Activated CD8-positive, alpha-beta T cell treated with anti-CD3 and anti-CD28 coated beads for 36 hours (primary cell): ENCODE data around the gene TM9SF1. TPM values are rescaled to one million over a fixed set of nuclear protein-coding genes. Genes with fewer than 3 reads are reported as not detected.

Experiments
- ATAC-seq: fragments of 200-7000 bp; cut with Tn5 transposase; one replicate; pipeline ENCODE4 v1.10.0; 2021; ENCODE audit warnings: mild to moderate bottlenecking, moderate library complexity
- CTCF ChIA-PET: fragments of 350-600 bp; sonication (Branson Sonifier 250); formaldehyde crosslinking; loops from one replicate; lab custom pipeline; 2021; ENCODE audit warnings: antibody characterized with exemption; lab: Charles Lee
- POLR2A ChIA-PET: fragments of 350-600 bp; sonication (Branson Sonifier 250); formaldehyde crosslinking; loops from one replicate; lab custom pipeline; 2021; ENCODE audit warnings: antibody characterized with exemption; lab: Charles Lee
- DNase-seq: peaks from one replicate; pipeline ENCODE4 v3.0.0-alpha.2; 2020
- H3K27ac Mint-ChIP-seq: one replicate; pipeline ENCODE4 v1.8.0; 2021; ENCODE audit warnings: mild to moderate bottlenecking, mixed read lengths
- H3K27me3 Mint-ChIP-seq: one replicate; pipeline ENCODE4 v1.8.0; 2021; ENCODE audit warnings: mixed read lengths
- H3K36me3 Mint-ChIP-seq: one replicate; pipeline ENCODE4 v1.8.0; 2021; ENCODE audit warnings: low read depth, mixed read lengths
- H3K4me1 Mint-ChIP-seq: one replicate; pipeline ENCODE4 v1.8.0; 2021; ENCODE audit warnings: low read depth, mixed read lengths
- H3K4me3 Mint-ChIP-seq: one replicate; pipeline ENCODE4 v1.8.0; 2021; ENCODE audit warnings: mild to moderate bottlenecking, moderate library complexity, mixed read lengths
- H3K9me3 Mint-ChIP-seq: one replicate; pipeline ENCODE4 v1.8.0; 2021; ENCODE audit warnings: mixed read lengths
- CTCF ChIP-seq: fragments of 200-600 bp; IDR thresholded peaks from one replicate; pipeline ENCODE4 v1.8.0; 2022; ENCODE audit warnings: antibody characterized with exemption, mild to moderate bottlenecking
- intact Hi-C: fragments of 100-400 bp; cut with micrococcal nuclease; formaldehyde crosslinking; loops from one replicate; pipeline ENCODE4 v1.10.0; 2022
- total RNA-seq, 2 experiments: library from RNA; stranded (reverse); gene quantifications; one replicate each; pipeline ENCODE4 v1.2.3, GENCODE V29; 2021

Gene TM9SF1
- total RNA-seq, 2 experiments from 2014 or later = 16.3 to 18.0 TPM

GRCh38 chr14:24196071-24197055 lies 1.1 kb upstream of the TM9SF1 start:
- ChIA-PET CTCF (interaction anchor here (0.9 to 3.8 kb wide), 9 partner anchors 11 to 112 kb away, joined by 3 to 15 read pairs (median 5); partner anchors contain the start of genes CHMP4A, CIDEB, DHRS1 and IRF9), POLR2A (interaction anchor here (0.6 to 4.1 kb wide), 21 partner anchors 10 to 234 kb away, joined by 3 to 58 read pairs (median 6); partner anchors contain the start of genes CBLN3, CHMP4A, CIDEB and EMC9)
- Mint-ChIP-seq H3K4me1 (peaks cover 52% of the 10 kb centered on the region), H3K9me3 (peaks cover 5% of the 10 kb centered on the region), H3K27me3 (no peaks in the 10 kb centered on the region), H3K36me3 (peaks cover 56% of the 10 kb centered on the region), H3K27ac (peak overlapping the region; percentile 98), H3K4me3 (peak overlapping the region; percentile 95)
- ATAC-seq (no peak), DNase-seq (no peak)
- no peak for TF ChIP-seq CTCF
- intact Hi-C loops = no loop called here

- CTCF ChIA-PET = interaction anchor here (1.0 to 3.8 kb wide), 6 partner anchors 9 to 113 kb away, joined by 3 to 15 read pairs (median 9); partner anchors contain the start of genes CIDEB, DHRS1, IRF9 and NOP9
These were observed 412 bp downstream of the TM9SF1 start for GRCh38 chr14:24194873-24195185.

GRCh38 chr14:24194186-24194872 lies 912 bp downstream of the TM9SF1 start:
- peak overlapping the region; percentile 95 for H3K4me3 Mint-ChIP-seq
- H3K4me1 Mint-ChIP-seq = peaks cover 51% of the 10 kb centered on the region
- ATAC-seq = no peak
- peak overlapping the region; percentile 98 for H3K27ac Mint-ChIP-seq
- POLR2A ChIA-PET = interaction anchor here (0.9 to 4.1 kb wide), 20 partner anchors 8 to 236 kb away, joined by 3 to 58 read pairs (median 4); partner anchors contain the start of genes CBLN3, CHMP4A, DHRS1 and EMC9
- DNase-seq = no peak
- peaks cover 45% of the 10 kb centered on the region for H3K36me3 Mint-ChIP-seq
- H3K27me3 Mint-ChIP-seq = no peaks in the 10 kb centered on the region
- TF ChIP-seq CTCF = no peak
- CTCF ChIA-PET = interaction anchor here (1.0 to 3.8 kb wide), 6 partner anchors 9 to 114 kb away, joined by 3 to 15 read pairs (median 9); partner anchors contain the start of genes CIDEB, IRF9 and RABGGTA
- H3K9me3 Mint-ChIP-seq = peaks cover 4% of the 10 kb centered on the region
- intact Hi-C loops = no loop called here

More at GRCh38 chr14:24194873-24195185, 412 bp downstream of the TM9SF1 start:
- ATAC-seq (no peak), DNase-seq (no peak)
- intact Hi-C loops = no loop called here
- Mint-ChIP-seq H3K9me3 (peaks cover 4% of the 10 kb centered on the region), H3K27me3 (no peaks in the 10 kb centered on the region), H3K4me1 (peaks cover 51% of the 10 kb centered on the region), H3K27ac (peak overlapping the region; percentile 98), H3K36me3 (peaks cover 49% of the 10 kb centered on the region), H3K4me3 (peak overlapping the region; percentile 95)
- TF ChIP-seq CTCF = no peak
- POLR2A ChIA-PET = interaction anchor here (0.9 to 4.1 kb wide), 20 partner anchors 9 to 235 kb away, joined by 3 to 58 read pairs (median 6); partner anchors contain the start of genes CBLN3, CHMP4A, DHRS1 and EMC9

GRCh38 chr14:24192933-24193332 lies 2.3 kb downstream of the TM9SF1 start:
- Mint-ChIP-seq H3K4me3 (no peak overlapping the region), H3K36me3 (peaks cover 38% of the 10 kb centered on the region), H3K4me1 (peaks cover 47% of the 10 kb centered on the region), H3K27me3 (no peaks in the 10 kb centered on the region), H3K27ac (no peak overlapping the region), H3K9me3 (no peaks in the 10 kb centered on the region)
- no peak for TF ChIP-seq CTCF
- CTCF ChIA-PET = interaction anchor here (3.8 kb wide), 1 partner anchor 32 kb away, joined by 15 read pairs; the partner anchor contains the start of gene IRF9
- intact Hi-C loops = no loop called here
- no peak for DNase-seq
- POLR2A ChIA-PET = interaction anchor here (1.2 to 2.1 kb wide), 3 partner anchors 47 to 98 kb away, joined by 4 to 5 read pairs (median 4); partner anchors contain the start of gene PSME2
- ATAC-seq = no peak
